A673 (cell line): ENCODE measurements around the gene TAOK2. TPM values are rescaled to one million over a fixed set of nuclear protein-coding genes. Genes with fewer than 3 reads are reported as not detected.
"Not testable (repeated sequence)": the region's sequence is repeated elsewhere in the genome, so short reads cannot be mapped to it uniquely, and the experiment has no call there.

Experiments
- BruUV-seq: library from RNA; stranded (reverse); fragments of 400-500 nt; replicated peaks from 2 replicates; lab custom pipeline; 2021; lab: Mats Ljungman, UMichigan
- CTCF ChIA-PET: fragments of 300-600 bp; sonication (Branson Sonifier 250); formaldehyde crosslinking; loops from one replicate; lab custom pipeline; 2022; ENCODE audit warnings: antibody characterized with exemption; lab: Charles Lee
- POLR2A ChIA-PET: fragments of 300-600 bp; sonication (Branson Sonifier 250); formaldehyde crosslinking; loops from one replicate; lab custom pipeline; 2022; ENCODE audit warnings: antibody characterized with exemption; ENCODE audit not compliant: low non-redundant PET; lab: Charles Lee
- DNase-seq: peaks from one replicate; pipeline ENCODE4 v3.0.0-alpha.2; 2015; ENCODE audit warnings: low spot score
- H3K27ac ChIP-seq: fragments of 200-600 bp; sonication (generic); 2 replicates; pipeline ENCODE4 v1.5.1; 2016; ENCODE audit warnings: mixed run types, low read depth, mild to moderate bottlenecking, mixed read lengths, antibody characterized with exemption, low read length; ENCODE audit not compliant: poor library complexity, severe bottlenecking
- H3K27me3 ChIP-seq: fragments of 200-600 bp; sonication (generic); replicated peaks from 2 replicates; pipeline ENCODE4 v1.6.1; 2017; ENCODE audit warnings: mixed run types, low read depth, mild to moderate bottlenecking, mixed read lengths, antibody characterized with exemption, low read length; ENCODE audit not compliant: insufficient read depth, poor library complexity
- H3K36me3 ChIP-seq: fragments of 200-600 bp; sonication (generic); 2 replicates; pipeline ENCODE4 v1.6.1; 2016; ENCODE audit warnings: mixed run types, mild to moderate bottlenecking, mixed read lengths, antibody characterized with exemption, low read length; ENCODE audit not compliant: insufficient read depth, poor library complexity, severe bottlenecking
- H3K4me1 ChIP-seq: fragments of 200-600 bp; sonication (generic); 2 replicates; pipeline ENCODE4 v1.6.1; 2017; ENCODE audit warnings: mixed run types, mild to moderate bottlenecking, mixed read lengths, antibody characterized with exemption, low read length; ENCODE audit not compliant: insufficient read depth, poor library complexity, severe bottlenecking
- H3K4me3 ChIP-seq: fragments of 200-600 bp; sonication (generic); 2 replicates; pipeline ENCODE4 v1.5.1; 2016; ENCODE audit warnings: low read depth, mixed run types, mild to moderate bottlenecking, mixed read lengths, low read length; ENCODE audit not compliant: poor library complexity, severe bottlenecking
- H3K9me3 ChIP-seq: fragments of 200-600 bp; sonication (generic); 2 replicates; pipeline ENCODE4 v1.6.1; 2016; ENCODE audit warnings: mixed run types, low read depth, mild to moderate bottlenecking, mixed read lengths, antibody characterized with exemption, low read length; ENCODE audit not compliant: poor library complexity, severe bottlenecking
- EZH2 ChIP-seq: fragments of 200-600 bp; sonication (generic); IDR thresholded peaks from 2 replicates; pipeline ENCODE4 v1.6.1; 2017; ENCODE audit warnings: borderline replicate concordance, low read depth, mild to moderate bottlenecking, mixed read lengths, antibody characterized with exemption, low read length; ENCODE audit not compliant: poor library complexity, severe bottlenecking
- intact Hi-C: fragments of 100-400 bp; cut with micrococcal nuclease; formaldehyde crosslinking; loops from one replicate; pipeline ENCODE4 v1.10.0; 2022; ENCODE audit not compliant: unreplicated experiment
- total RNA-seq: library from RNA; stranded (reverse); gene quantifications from 2 replicates; pipeline ENCODE4 v1.2.3, GENCODE V29; 2021
- TF ChIP-seq, protein P1 (sequence below): fragments of 300-800, 200-600 bp; sonication (generic); conservative IDR thresholded peaks from 2 replicates; pipeline ENCODE4 v1.5.1; 2017; ENCODE audit warnings: low read depth, mild to moderate bottlenecking, antibody characterized with exemption, low read length, moderate library complexity, mixed read lengths

The TAOK2 gene
- total RNA-seq, 1 experiment from 2014 or later = 50.2 TPM

- BruUV-seq = no TSS peak
- peak within 1 kb of the TSS; percentile 97 for H3K4me3 ChIP-seq
- peak within 1 kb of the TSS; percentile 84 for H3K27ac ChIP-seq
- peaks cover 4% of the 10 kb centered on the region for H3K36me3 ChIP-seq
- POLR2A ChIA-PET = interaction anchor here (0.5 to 0.6 kb wide), 2 partner anchors 26 to 312 kb away, joined by 3 to 5 read pairs; no protein-coding TSS in a partner anchor
- intact Hi-C loops = loop anchor here (5.0 kb wide), 1 partner anchor 46 kb away; the partner anchor contains the start of gene TAOK2
- H3K27me3 ChIP-seq = no peaks in the 10 kb centered on the region
- TF ChIP-seq, protein P1, sequence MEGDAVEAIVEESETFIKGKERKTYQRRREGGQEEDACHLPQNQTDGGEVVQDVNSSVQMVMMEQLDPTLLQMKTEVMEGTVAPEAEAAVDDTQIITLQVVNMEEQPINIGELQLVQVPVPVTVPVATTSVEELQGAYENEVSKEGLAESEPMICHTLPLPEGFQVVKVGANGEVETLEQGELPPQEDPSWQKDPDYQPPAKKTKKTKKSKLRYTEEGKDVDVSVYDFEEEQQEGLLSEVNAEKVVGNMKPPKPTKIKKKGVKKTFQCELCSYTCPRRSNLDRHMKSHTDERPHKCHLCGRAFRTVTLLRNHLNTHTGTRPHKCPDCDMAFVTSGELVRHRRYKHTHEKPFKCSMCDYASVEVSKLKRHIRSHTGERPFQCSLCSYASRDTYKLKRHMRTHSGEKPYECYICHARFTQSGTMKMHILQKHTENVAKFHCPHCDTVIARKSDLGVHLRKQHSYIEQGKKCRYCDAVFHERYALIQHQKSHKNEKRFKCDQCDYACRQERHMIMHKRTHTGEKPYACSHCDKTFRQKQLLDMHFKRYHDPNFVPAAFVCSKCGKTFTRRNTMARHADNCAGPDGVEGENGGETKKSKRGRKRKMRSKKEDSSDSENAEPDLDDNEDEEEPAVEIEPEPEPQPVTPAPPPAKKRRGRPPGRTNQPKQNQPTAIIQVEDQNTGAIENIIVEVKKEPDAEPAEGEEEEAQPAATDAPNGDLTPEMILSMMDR = no peak
- no peak for TF ChIP-seq EZH2
- peaks cover 15% of the 10 kb centered on the region for H3K4me1 ChIP-seq
- H3K9me3 ChIP-seq = no peaks in the 10 kb centered on the region
- peak; percentile 89 for DNase-seq
- CTCF ChIA-PET = interaction anchor here (1.3 kb wide), 1 partner anchor 36 kb away, joined by 4 read pairs; the partner anchor contains the start of gene TMEM219
Observed at GRCh38 chr16:29925781-29926710, 47.6 kb upstream of the TAOK2 start, which contains the start of gene KCTD13. Gene KCTD13, minus strand, starts transcription at chr16:29926226. Its CDS starts 193 bp downstream, at chr16:29926033.

DNA sequence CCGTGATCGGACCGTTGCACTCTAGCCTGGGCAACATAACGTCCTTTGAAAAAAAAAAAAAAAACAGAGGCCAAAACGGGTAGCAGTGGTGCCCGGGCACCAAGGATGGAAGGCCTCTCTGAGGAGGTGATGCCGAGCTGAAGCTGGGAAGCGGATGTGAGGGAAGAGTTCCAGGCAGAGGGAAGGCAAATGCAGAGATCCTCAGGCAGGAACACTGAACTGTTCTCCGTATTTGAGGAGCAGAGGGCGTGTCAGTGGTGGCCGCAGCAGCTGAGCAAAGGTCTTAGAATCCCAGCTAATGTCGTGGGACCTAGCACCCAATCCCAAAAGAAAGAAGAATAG is 47.0 kb upstream of the TAOK2 start:
- ChIA-PET POLR2A (no interaction called here), CTCF (interaction anchor here (1.3 kb wide), 1 partner anchor 35 kb away, joined by 4 read pairs; the partner anchor contains the start of gene TMEM219)
- H3K4me3 ChIP-seq = peak overlapping the region; percentile 97
- TF ChIP-seq, protein P1 = no peak
- no peak for TF ChIP-seq EZH2
- intact Hi-C loops = loop anchor here (5.0 kb wide), 1 partner anchor 46 kb away; the partner anchor contains the start of gene TAOK2
- H3K27ac ChIP-seq = peak overlapping the region; percentile 84
- H3K9me3 ChIP-seq = no peaks in the 10 kb centered on the region
- H3K4me1 ChIP-seq = peaks cover 15% of the 10 kb centered on the region
- peak; percentile 24 for DNase-seq
- no peaks in the 10 kb centered on the region for H3K27me3 ChIP-seq
- BruUV-seq = TSS peak; percentile 70
- peaks cover 4% of the 10 kb centered on the region for H3K36me3 ChIP-seq

DNA sequence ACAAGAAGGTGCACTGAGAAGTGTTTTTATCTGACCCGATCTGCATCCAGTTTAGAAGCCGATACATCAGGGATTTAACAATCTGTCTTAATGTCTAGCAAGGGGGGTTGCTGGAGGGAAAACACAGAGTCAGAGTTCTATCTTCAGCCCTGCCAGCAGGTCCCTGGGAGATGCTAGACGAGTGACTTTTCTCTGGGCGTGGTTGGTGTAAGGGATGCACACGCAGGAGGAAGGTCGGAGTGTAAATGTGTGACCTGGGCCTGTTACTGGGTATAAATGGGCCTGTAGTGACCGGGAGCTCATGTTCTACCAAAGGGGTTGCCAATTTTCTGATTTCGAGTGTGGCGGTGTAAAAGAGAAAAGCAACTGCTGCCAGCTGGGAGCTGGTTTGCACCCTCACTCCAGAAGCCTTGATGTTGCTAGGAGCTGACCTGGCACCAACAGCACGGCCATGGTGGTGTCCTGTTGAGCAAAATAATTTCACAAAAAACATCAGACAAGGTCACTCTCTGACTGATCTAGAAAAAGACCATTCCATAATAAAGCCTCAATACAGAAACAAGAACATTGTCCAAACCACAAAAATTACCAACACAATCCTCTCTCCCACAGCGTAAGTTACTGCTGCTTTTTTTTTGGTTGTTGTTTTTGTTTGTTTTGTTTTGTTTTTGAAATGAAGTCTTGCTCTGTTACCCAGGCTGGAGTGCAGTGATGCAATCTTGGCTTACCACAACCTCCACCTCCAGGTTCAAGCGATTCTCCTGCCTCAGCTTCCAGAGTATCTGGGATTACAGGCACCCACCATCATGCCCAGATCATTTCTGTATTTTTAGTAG is 46.4 kb upstream of the TAOK2 start:
- no peak for DNase-seq
- Histone ChIP-seq H3K36me3 (peaks cover 4% of the 10 kb centered on the region), H3K4me1 (peaks cover 15% of the 10 kb centered on the region), H3K4me3 (peak overlapping the region; percentile 97), H3K9me3 (no peaks in the 10 kb centered on the region), H3K27me3 (no peaks in the 10 kb centered on the region), H3K27ac (no peak overlapping the region)
- ChIA-PET CTCF (interaction anchor here (1.3 kb wide), 1 partner anchor 34 kb away, joined by 4 read pairs; the partner anchor contains the start of gene TMEM219), POLR2A (no interaction called here)
- TF ChIP-seq, protein P1 = no peak
- no peak for TF ChIP-seq EZH2
- intact Hi-C loops = loop anchor here (5.0 kb wide), 1 partner anchor 45 kb away; the partner anchor contains the start of gene TAOK2
- BruUV-seq = no TSS peak

GRCh38 chr16:29931750-29932149 is 41.9 kb upstream of the TAOK2 start:
- H3K4me1 ChIP-seq, BruUV-seq, H3K36me3 ChIP-seq, intact Hi-C loops, H3K9me3 ChIP-seq, H3K27ac ChIP-seq, CTCF ChIA-PET, DNase-seq, POLR2A ChIA-PET, H3K4me3 ChIP-seq, H3K27me3 ChIP-seq: not testable (repeated sequence)
